ENCODE data around the gene CCNY.

GRCh38 chr10:35481413-35481812, 145.1 kb downstream of the CCNY start:
- no peak for TF ChIP-seq SOX6 (IDR thresholded peaks at IDR 0.05)
- TF ChIP-seq SOX6 (CRISPR knock-in tag; IDR thresholded peaks at IDR 0.05) = no peak
- no peak for TF ChIP-seq CBX5 (CRISPR knock-in tag; IDR thresholded peaks at IDR 0.05; ENCODE audit: borderline replicate concordance)
- TF ChIP-seq ZNF160 (CRISPR knock-in tag; IDR thresholded peaks at IDR 0.05) = no peak
- no peak for TF ChIP-seq CTCF (CRISPR knock-in tag; IDR thresholded peaks at IDR 0.05)
- TF ChIP-seq ATF3 (CRISPR knock-in tag; IDR thresholded peaks at IDR 0.05) = no peak
- no peak for TF ChIP-seq BHLHE40 (IDR thresholded peaks at IDR 0.05; ENCODE audit: low read length)
- no peak for TF ChIP-seq NFRKB (IDR thresholded peaks at IDR 0.05)
- TF ChIP-seq MXI1 (IDR thresholded peaks at IDR 0.05; ENCODE audit: borderline replicate concordance, low read depth, low read length) = no peak
- no peak for TF ChIP-seq PRMT3 (CRISPR knock-in tag; IDR thresholded peaks at IDR 0.05; ENCODE audit: borderline replicate concordance, low read depth)
- no peak for TF ChIP-seq PRDM15 (CRISPR knock-in tag; IDR thresholded peaks at IDR 0.05)
- TF ChIP-seq MNT (IDR thresholded peaks at IDR 0.05) = no peak

Data from HepG2 (cell line).